Endothelial cell of umbilical vein (primary cell): ENCODE data around the gene SLC12A5.

Experiments used
- CTCF ChIP-seq, 2 donors: IDR thresholded peaks; 1 replicate in 1 of 2; 2 replicates in 1 of 2; pipeline ENCODE4 v1.5.1; 2011; ENCODE audit warnings: low read length in 2 of 2, mild to moderate bottlenecking in 2 of 2, moderate library complexity in 2 of 2, control low read depth in 1 of 2, inconsistent platforms in 1 of 2, low read depth in 1 of 2; ENCODE audit not compliant: insufficient read depth in 1 of 2; ENCODE audit errors: extremely low read depth in 1 of 2
- EZH2 ChIP-seq: IDR thresholded peaks from 2 replicates; pipeline ENCODE4 v1.6.1; 2012; ENCODE audit warnings: borderline replicate concordance, low read depth, mild to moderate bottlenecking, moderate library complexity, low read length, inconsistent platforms; ENCODE audit not compliant: severe bottlenecking
- GATA2 ChIP-seq: IDR thresholded peaks from 2 replicates; pipeline ENCODE4 v1.7.0; 2011; ENCODE audit warnings: low read depth, mild to moderate bottlenecking, moderate library complexity, mixed read lengths, low read length; ENCODE audit not compliant: insufficient read length, insufficient read depth
- JUN ChIP-seq: IDR thresholded peaks from 2 replicates; pipeline ENCODE4 v1.6.1; 2011; ENCODE audit warnings: borderline replicate concordance, low read depth; ENCODE audit not compliant: insufficient read length, insufficient read depth

- no peak for TF ChIP-seq CTCF (IDR thresholded peaks at IDR 0.05; ENCODE audit: extremely low read depth in 1 of 2, insufficient read depth in 1 of 2, low read depth in 1 of 2, low read length in 2 of 2)
- no peak for TF ChIP-seq EZH2
- TF ChIP-seq JUN: no peak
- TF ChIP-seq GATA2: no peak
Measured at GRCh38 chr20:46037036-46037435, 8.0 kb downstream of the SLC12A5 start.
